Caki2 (cell line): ENCODE data around the gene IL1R1. TPM values are rescaled to one million over a fixed set of nuclear protein-coding genes. Genes with fewer than 3 reads are reported as not detected.

Source experiments
- DNase-seq: peaks from one replicate; pipeline ENCODE4 v3.0.0-alpha.2; 2015; ENCODE audit warnings: low read depth
- in situ Hi-C: cut with HindIII; loops from 2 replicates; pipeline ENCODE4 v1.10.0; 2016; ENCODE audit warnings: low sequenced_read_pairs, low pct_unique_long_range_greater_than_20kb, mixed read lengths
- total RNA-seq: library from RNA; depleted of rRNA; stranded (reverse); fragments of >200 nt; shearing (Covaris generic); gene quantifications from 2 replicates; pipeline ENCODE4 v1.2.3, GENCODE V29; 2014; ENCODE audit warnings: low replicate concordance

IL1R1 gene
- total RNA-seq, 1 experiment from 2014 or later: not detected

DNA sequence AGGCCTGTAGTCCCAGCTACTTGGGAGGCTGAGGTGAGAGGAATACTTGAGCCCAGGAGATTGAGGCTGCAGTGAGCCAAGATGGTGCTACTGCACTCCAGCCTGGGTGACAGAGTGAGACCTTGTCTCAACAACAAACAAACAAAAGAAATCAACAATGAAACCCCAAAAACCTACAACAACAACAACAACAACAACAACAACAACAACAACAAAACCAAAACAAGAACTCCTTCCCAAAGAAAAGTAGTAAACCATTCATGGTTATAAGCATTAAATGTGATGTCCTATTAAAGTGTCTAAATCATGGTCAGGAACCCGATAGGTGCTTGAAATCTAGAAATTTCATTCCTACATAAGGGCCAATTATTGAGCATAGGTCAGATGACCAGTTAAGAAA is 13.5 kb upstream of the IL1R1 start:
- no peak for DNase-seq
- in situ Hi-C loops: no loop called here

DNA sequence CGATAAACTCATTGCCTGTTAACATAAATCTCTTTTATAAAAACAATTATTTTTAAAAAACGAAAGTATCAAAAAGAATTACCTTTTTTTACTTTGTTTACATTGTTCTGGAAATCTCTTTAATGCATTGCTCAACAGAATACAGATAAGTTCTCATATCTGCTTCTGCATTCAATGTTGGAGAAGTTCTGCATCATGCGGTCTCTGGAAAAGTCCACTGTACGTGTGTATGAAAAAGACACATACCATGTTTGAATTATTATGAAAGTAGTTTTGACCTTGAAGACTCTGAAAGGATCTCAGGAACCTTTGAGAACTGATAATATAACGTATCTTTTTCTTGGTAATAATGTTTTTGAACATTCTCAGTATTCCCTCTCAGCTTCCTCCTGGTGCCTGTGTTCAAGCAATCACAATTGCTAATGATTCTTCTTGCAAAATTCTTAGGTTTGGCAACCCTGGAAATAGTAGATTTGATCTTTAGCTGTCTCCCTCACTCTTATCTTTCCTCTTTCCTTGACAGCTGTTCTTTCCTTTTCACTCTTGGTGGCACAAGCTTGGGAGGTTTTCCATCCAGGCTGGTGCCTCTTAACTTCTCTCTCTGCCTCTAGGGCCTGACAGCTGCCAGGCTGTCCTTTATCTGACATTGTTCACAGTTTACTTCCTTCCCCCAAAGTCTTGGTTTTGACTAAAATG is 12.4 kb upstream of the IL1R1 start:
- no peak for DNase-seq
- in situ Hi-C loops: no loop called here

- no peak for DNase-seq
- in situ Hi-C loops: no loop called here
Observed at GRCh38 chr2:102130647-102130991, 11.9 kb upstream of the IL1R1 start.

DNA sequence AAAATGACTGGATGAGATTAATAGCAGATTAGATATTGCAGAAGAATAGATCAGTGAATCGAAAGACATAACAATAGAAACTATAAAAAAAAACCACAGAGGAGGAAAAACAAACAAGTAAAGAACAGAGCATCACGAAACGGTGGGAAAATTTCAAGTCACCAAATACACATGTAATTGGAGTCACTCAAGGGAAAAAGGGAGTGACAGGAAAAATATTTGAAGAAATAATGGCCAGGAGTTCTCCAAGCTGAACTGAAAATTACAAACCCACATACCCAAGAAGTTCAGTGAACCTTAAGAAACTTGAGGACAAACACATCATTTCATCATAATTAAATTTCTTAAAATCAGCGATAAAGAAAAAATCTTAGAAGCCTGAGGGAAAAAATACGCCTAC is 11.0 kb upstream of the IL1R1 start:
- in situ Hi-C loops: no loop called here

GRCh38 chr2:102137138-102137537 is 5.4 kb upstream of the IL1R1 start:
- DNase-seq: no peak
- in situ Hi-C loops: no loop called here

More for the DNA sequence above, 11.0 kb upstream of the IL1R1 start:
- DNase-seq: peak; percentile 63

DNA sequence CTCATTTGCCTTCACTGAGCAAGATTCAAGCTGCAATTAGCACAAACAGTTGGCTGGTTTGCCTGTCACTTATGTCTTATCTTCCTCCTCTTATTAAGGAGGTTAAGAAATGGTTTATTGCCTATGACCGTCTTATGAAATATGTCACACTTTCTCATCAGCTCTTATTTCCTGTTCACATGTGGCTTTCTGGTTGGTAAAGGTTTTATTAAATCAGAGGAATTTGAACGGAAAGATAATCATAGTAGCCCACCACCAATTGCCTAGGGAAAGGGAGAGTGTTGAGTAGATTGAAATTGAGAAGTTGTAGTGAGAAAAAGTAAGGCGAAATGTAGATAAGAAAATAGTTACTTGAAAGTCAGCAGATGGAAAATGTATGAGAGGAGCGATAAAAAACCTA is 4.2 kb upstream of the IL1R1 start:
- no peak for DNase-seq
- in situ Hi-C loops: no loop called here

DNA sequence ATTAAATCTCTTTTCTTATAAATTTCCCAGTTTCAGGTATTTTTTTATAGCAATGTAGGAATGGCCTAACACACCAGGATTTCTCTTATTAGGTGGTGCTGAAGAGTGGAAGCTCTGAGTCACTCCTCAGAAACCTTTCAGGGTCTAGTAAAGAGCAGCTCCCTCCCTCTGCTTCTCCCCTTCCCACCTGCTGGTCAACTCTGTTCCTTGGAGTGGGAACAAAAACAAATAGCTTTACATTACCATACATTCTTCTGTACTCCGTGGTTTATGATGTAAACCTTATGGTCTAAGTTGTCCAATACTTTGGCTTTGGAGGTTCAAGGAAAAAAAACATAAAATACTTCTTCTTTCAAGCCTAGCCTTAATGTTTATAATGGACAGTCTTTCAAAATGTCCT is 2.7 kb upstream of the IL1R1 start:
- in situ Hi-C loops: no loop called here
- no peak for DNase-seq

- no peak for DNase-seq
- in situ Hi-C loops: no loop called here
Observed at GRCh38 chr2:102140377-102140776, 2.2 kb upstream of the IL1R1 start.

DNA sequence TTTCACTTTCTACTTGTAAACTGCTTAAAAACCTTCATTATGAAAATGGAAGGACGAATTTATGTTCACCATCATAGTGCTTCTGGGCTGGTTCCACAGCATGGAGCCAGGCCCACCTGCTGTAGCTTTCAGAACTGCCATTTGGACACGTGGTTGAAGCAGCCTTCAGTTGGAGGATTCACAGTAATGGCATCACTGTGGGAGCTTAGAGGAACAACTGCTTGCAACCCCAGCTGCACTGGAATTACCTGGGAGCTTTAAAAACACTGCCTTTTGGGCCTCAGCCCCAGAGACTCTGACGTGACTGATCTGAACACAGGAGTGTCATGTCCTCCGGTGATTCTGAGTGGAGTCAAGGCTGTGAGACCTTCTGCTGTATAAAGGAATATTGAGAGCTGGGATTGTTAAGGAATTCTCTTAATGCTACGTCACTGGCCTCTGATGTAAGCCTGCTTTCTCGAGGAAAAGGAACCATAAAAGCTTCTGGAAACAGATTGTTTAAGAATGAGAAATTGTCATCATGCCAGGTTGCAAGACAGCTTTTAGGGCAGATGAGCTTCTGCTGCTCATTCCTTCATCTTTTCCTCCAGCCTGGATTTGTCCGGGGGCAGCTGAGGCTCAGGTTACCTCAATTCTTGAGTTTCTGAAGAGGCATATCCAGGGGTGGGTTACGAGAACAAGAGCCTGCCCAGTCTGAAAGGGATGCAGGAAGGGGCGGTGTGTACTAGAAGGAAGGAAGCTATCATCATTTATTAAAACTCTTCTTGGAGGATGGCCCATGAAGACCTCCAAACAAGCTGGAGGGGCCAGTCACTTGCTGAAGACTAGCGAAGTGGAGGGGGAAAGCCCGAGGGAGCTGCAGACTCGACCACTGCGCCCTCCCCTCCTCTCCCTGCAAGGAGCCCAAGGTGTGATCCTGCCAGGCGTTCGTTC is 1.3 kb upstream of the IL1R1 start:
- in situ Hi-C loops: no loop called here
- DNase-seq: no peak

GRCh38 chr2:102142829-102143449 is 393 bp downstream of the IL1R1 start:
- in situ Hi-C loops: no loop called here
- DNase-seq: peak; percentile 15

DNA sequence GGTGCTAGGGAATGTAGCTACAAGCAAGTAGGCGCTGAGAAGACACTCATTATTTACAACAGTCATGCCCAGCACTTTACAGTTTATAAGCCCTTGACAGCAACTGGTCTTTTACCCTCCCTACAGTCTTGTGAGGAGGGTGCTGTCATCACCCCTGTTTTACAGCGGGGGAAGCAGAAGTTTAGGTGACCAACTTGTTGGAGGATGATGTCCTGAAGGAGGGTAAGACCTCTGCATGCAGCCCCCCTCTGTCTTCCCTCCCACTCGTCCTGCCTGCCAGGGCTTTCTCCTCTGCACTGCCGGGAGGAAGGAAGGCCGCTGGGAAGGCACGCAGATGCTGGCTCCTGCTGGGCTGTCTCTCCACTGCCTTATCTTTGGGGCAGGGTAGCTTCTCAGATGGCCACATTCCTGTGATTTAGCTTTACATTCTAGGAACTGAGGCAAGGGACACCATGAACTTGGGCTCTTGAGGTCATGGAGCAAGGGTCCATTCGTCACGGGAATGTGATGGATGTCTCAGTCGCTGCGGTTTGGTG is 972 bp downstream of the IL1R1 start:
- no peak for DNase-seq
- in situ Hi-C loops: no loop called here

DNA sequence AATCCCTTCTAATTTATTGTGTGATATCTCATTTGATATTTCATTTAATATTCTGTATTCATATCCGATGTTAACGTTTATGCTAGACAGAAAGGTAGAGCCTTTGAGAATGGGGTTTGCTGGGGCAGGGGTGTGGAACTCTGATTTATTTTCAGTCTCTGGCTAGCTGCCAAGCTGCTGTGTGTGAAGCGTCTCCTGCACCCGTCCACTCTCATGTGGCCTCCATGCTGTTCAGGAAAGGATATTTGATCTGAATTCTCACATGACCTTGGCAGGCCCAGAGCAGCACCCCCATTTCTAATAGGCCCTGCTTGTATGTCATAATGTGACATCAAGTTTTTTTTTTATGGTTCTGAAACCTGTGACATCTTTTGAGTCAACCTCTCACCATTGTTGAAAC is 1.6 kb downstream of the IL1R1 start:
- in situ Hi-C loops: no loop called here
- no peak for DNase-seq

DNA sequence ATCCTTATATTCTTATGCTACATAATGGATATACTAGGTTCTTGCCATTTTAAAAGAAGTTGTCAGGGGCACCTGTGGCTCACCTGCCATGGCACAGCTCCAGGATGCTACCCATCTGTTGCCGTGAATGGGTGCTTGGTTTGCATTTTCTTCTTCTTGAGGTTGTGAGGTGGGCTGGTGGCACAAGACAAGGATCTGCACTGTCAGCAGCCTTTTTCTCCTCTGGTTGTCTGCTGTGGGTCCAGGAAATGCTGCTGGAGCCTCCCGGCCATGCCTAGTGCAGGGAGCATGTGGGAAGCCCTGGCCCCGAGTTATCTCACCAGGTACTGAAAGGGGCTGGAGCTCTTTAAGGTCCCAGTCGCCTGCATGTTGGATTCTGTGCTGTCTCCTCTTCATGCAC is 2.6 kb downstream of the IL1R1 start:
- no peak for DNase-seq
- in situ Hi-C loops: no loop called here

GRCh38 chr2:102145934-102146333 is 3.4 kb downstream of the IL1R1 start:
- DNase-seq: no peak
- in situ Hi-C loops: no loop called here

DNA sequence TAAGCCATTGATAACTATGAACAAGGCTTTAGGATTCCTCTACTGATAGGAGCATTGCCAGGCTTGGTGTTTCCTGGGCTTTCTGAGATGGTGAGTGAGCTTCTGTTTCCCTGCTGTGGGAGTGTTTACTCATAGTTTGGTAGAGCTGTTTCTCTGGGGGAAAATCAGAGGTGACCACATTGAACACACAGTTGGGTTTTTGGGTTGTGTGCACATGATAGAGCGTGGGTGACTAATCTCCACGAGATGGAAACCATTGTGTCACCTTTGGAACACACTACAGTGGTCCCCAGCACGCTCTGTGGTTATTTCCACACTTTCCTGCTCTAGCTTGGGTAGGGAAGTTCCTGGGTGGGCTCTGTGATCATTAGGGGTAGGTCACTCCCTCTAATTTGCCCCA is 5.4 kb downstream of the IL1R1 start:
- in situ Hi-C loops: no loop called here
- DNase-seq: no peak

GRCh38 chr2:102149243-102149642 is 6.7 kb downstream of the IL1R1 start:
- no peak for DNase-seq
- in situ Hi-C loops: no loop called here

- no peak for DNase-seq
- in situ Hi-C loops: no loop called here
Observed at GRCh38 chr2:102149644-102150455, 7.3 kb downstream of the IL1R1 start.

DNA sequence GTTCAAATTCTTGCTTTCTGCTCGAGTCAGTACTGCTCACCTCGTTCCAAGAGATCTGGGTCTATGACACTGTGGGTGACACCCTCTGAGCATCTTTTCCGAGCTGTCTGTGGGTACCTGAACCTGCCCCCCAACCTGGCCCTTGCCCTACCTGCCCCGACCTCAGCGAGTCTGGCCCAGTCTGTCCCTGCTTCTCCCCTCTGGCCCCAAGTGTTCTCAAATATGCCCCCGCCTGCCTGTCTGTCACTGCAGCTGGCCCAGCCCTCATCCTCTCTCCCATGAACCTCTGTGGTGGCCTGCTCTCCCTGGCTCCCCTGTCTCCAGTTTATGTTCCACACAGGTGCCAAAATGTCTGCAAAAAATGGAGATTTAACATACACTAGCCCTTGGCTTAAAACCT is 11.8 kb downstream of the IL1R1 start:
- no peak for DNase-seq
- in situ Hi-C loops: no loop called here
